H9 (cell line): Measurements from ENCODE around the gene ANO3. TPM values are rescaled to one million over a fixed set of nuclear protein-coding genes. Genes with fewer than 3 reads are reported as not detected.

ENCODE experiments used
- DNase-seq: peaks from one replicate; pipeline ENCODE4 v3.0.0-alpha.2; 2017
- H2AFZ ChIP-seq: one replicate; pipeline ENCODE4 v1.6.1; 2013; ENCODE audit warnings: mild to moderate bottlenecking, low read length, control low read depth, moderate library complexity
- H2AK5ac ChIP-seq: 2 replicates; pipeline ENCODE4 v1.6.1; 2013; ENCODE audit warnings: low read length, control low read depth, mixed read lengths; ENCODE audit not compliant: insufficient read length
- H2BK120ac ChIP-seq: one replicate; pipeline ENCODE4 v1.6.1; 2013; ENCODE audit warnings: low read depth, mild to moderate bottlenecking, low read length, control low read depth, inconsistent platforms; ENCODE audit not compliant: poor library complexity, severe bottlenecking
- H2BK12ac ChIP-seq: 2 replicates; pipeline ENCODE4 v1.6.1; 2013; ENCODE audit warnings: low read length, control low read depth, mixed read lengths, low read depth; ENCODE audit not compliant: insufficient read length
- H2BK15ac ChIP-seq: 2 replicates; pipeline ENCODE4 v1.6.1; 2013; ENCODE audit warnings: low read depth, low read length, control low read depth
- H2BK20ac ChIP-seq: one replicate; pipeline ENCODE4 v1.6.1; 2013; ENCODE audit warnings: low read depth, mild to moderate bottlenecking, low read length, control low read depth, inconsistent platforms; ENCODE audit not compliant: poor library complexity, severe bottlenecking
- H2BK5ac ChIP-seq: 2 replicates; pipeline ENCODE4 v1.6.1; 2013; ENCODE audit warnings: low read length, control low read depth, mixed read lengths; ENCODE audit not compliant: insufficient read length
- H3K14ac ChIP-seq: 2 replicates; pipeline ENCODE4 v1.6.1; 2013; ENCODE audit warnings: low read length, control low read depth; ENCODE audit not compliant: insufficient read depth
- H3K18ac ChIP-seq: 2 replicates; pipeline ENCODE4 v1.6.1; 2013; ENCODE audit warnings: low read depth, mild to moderate bottlenecking, mixed read lengths, low read length, control low read depth; ENCODE audit not compliant: insufficient read length
- H3K23ac ChIP-seq: 2 replicates; pipeline ENCODE4 v1.6.1; 2013; ENCODE audit warnings: low read length, control low read depth, mixed read lengths, low read depth; ENCODE audit not compliant: insufficient read length
- H3K23me2 ChIP-seq: 2 replicates; pipeline ENCODE4 v1.6.1; 2013; ENCODE audit warnings: low read depth, mild to moderate bottlenecking, mixed read lengths, low read length, control low read depth; ENCODE audit not compliant: insufficient read length, poor library complexity, severe bottlenecking
- H3K27ac ChIP-seq: 2 replicates; pipeline ENCODE4 v1.5.1; 2013; ENCODE audit warnings: low read length, control low read depth, mixed read lengths, low read depth; ENCODE audit not compliant: insufficient read length
- H3K27me3 ChIP-seq: 2 replicates; pipeline ENCODE4 v1.6.1; 2013; ENCODE audit warnings: low read length, control low read depth, inconsistent platforms; ENCODE audit not compliant: insufficient read depth
- H3K4ac ChIP-seq: 2 replicates; pipeline ENCODE4 v1.6.1; 2013; ENCODE audit warnings: low read depth, mild to moderate bottlenecking, control low read depth, inconsistent platforms, low read length, moderate library complexity
- H3K4me1 ChIP-seq: 2 replicates; pipeline ENCODE4 v1.6.1; 2013; ENCODE audit warnings: low read length, control low read depth, inconsistent platforms; ENCODE audit not compliant: insufficient read depth
- H3K4me2 ChIP-seq: 2 replicates; pipeline ENCODE4 v1.6.1; 2013; ENCODE audit warnings: low read length, control low read depth, mixed read lengths; ENCODE audit not compliant: insufficient read length, insufficient read depth
- H3K56ac ChIP-seq: 2 replicates; pipeline ENCODE4 v1.6.1; 2013; ENCODE audit warnings: low read depth, mild to moderate bottlenecking, mixed read lengths, low read length, control low read depth; ENCODE audit not compliant: insufficient read length
- H3K79me1 ChIP-seq: 2 replicates; pipeline ENCODE4 v1.6.1; 2013; ENCODE audit warnings: low read depth, mild to moderate bottlenecking, moderate library complexity, low read length, control low read depth, inconsistent platforms; ENCODE audit not compliant: insufficient read depth, poor library complexity, severe bottlenecking
- H3K79me2 ChIP-seq: 2 replicates; pipeline ENCODE4 v1.6.1; 2013; ENCODE audit warnings: low read length, control low read depth, inconsistent platforms; ENCODE audit not compliant: insufficient read depth
- H3K9ac ChIP-seq: 2 replicates; pipeline ENCODE4 v1.6.1; 2013; ENCODE audit warnings: low read length, control low read depth, mixed read lengths; ENCODE audit not compliant: insufficient read length; ENCODE audit errors: extremely low read depth
- H3K9me3 ChIP-seq: one replicate; pipeline ENCODE4 v1.6.1; 2013; ENCODE audit warnings: low read depth, low read length, inconsistent platforms; ENCODE audit not compliant: control insufficient read depth
- H3T11ph ChIP-seq: one replicate; pipeline ENCODE4 v1.6.1; 2013; ENCODE audit warnings: mild to moderate bottlenecking, low read length, control low read depth, inconsistent platforms
- H4K20me1 ChIP-seq: one replicate; pipeline ENCODE4 v1.6.1; 2013; ENCODE audit not compliant: control insufficient read depth, insufficient read length, insufficient read depth
- H4K5ac ChIP-seq: 2 replicates; pipeline ENCODE4 v1.6.1; 2013; ENCODE audit warnings: low read depth, mild to moderate bottlenecking, mixed read lengths, low read length, control low read depth; ENCODE audit not compliant: insufficient read length
- H4K8ac ChIP-seq: replicated peaks from 2 replicates; pipeline ENCODE4 v1.6.1; 2013; ENCODE audit warnings: low read length, control low read depth, mixed read lengths, low read depth; ENCODE audit not compliant: insufficient read length
- H4K91ac ChIP-seq: 2 replicates; pipeline ENCODE4 v1.6.1; 2013; ENCODE audit warnings: low read depth, mild to moderate bottlenecking, moderate library complexity, mixed read lengths, low read length, control low read depth; ENCODE audit not compliant: insufficient read length
- H3K27ac Mint-ChIP-seq, 3 experiments: 2 replicates in 2 of 3; 3 replicates in 1 of 3; pipeline ENCODE4 v1.8.0; 2020 to 2021; ENCODE audit warnings: mixed read lengths in 3 of 3, mild to moderate bottlenecking in 1 of 3, moderate library complexity in 1 of 3
- H3K27me3 Mint-ChIP-seq: 2 replicates; pipeline ENCODE4 v1.8.0; 2021; ENCODE audit warnings: low read depth, mild to moderate bottlenecking, moderate library complexity, mixed read lengths
- H3K36me3 Mint-ChIP-seq, 3 experiments: 2 replicates in 2 of 3; 3 replicates in 1 of 3; pipeline ENCODE4 v1.8.0; 2020 to 2021; ENCODE audit warnings: low read depth in 3 of 3, mixed read lengths in 3 of 3; ENCODE audit not compliant: insufficient read depth in 1 of 3
- H3K4me1 Mint-ChIP-seq, 2 experiments: 2 replicates each; pipeline ENCODE4 v1.8.0; 2020; ENCODE audit warnings: mixed read lengths in 2 of 2
- H3K4me3 Mint-ChIP-seq, 2 experiments: 2 replicates in 1 of 2; 3 replicates in 1 of 2; pipeline ENCODE4 v1.8.0; 2020 to 2021; ENCODE audit warnings: mild to moderate bottlenecking in 2 of 2, mixed read lengths in 2 of 2, moderate library complexity in 1 of 2
- H3K9me3 Mint-ChIP-seq, 2 experiments: 2 replicates in 1 of 2; 3 replicates in 1 of 2; pipeline ENCODE4 v1.8.0; 2020; ENCODE audit warnings: mild to moderate bottlenecking in 2 of 2, mixed read lengths in 2 of 2, moderate library complexity in 1 of 2
- WGBS: extraction: QIAGEN DNeasy Blood & Tissue Kit; methylation state at CpG from one replicate; pipeline ENCODE4 v1.1.7; 2013; ENCODE audit warnings: missing lambda C conversion rate, low lambda C conversion rate, mixed read lengths; ENCODE audit not compliant: insufficient read length; ENCODE audit errors: extremely low coverage; 5-methylcytosine and 5-hydroxymethylcytosine counted together
- total RNA-seq: library from RNA; stranded (reverse); gene quantifications from 2 replicates; pipeline ENCODE4 v1.2.1, GENCODE V29; 2021
- TF ChIP-seq, protein P1 (sequence below): fragments of 200-600 bp; sonication (generic); conservative IDR thresholded peaks from 3 replicates; pipeline ENCODE4 v1.8.0; 2021; ENCODE audit warnings: antibody characterized with exemption, mild to moderate bottlenecking

Gene ANO3
- total RNA-seq, 1 experiment from 2014 or later = not detected

DNA sequence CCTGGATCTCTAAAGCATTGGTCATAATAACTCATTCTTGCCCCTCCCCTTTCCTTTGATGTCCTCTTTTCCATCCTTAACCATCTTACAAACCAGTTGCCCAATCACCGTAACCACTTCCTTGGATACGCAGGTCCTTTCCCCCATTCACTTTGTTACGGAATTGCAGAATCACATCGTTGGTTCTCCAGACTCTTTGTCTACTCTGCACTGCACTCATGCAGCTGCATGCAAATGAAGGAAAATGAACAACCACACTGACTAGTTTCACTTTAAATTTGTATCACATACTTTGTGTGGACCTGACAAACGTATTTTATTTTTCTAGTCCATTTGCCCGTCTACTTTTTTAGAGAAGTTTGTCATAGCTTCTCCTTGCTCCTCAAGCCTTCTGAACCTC is 320.0 kb downstream of the ANO3 start:
- no peak overlapping the region for H3K4me3 Mint-ChIP-seq
- no peak overlapping the region for H4K5ac ChIP-seq
- H3K4me1 ChIP-seq = no peaks in the 10 kb centered on the region
- TF ChIP-seq, protein P1, sequence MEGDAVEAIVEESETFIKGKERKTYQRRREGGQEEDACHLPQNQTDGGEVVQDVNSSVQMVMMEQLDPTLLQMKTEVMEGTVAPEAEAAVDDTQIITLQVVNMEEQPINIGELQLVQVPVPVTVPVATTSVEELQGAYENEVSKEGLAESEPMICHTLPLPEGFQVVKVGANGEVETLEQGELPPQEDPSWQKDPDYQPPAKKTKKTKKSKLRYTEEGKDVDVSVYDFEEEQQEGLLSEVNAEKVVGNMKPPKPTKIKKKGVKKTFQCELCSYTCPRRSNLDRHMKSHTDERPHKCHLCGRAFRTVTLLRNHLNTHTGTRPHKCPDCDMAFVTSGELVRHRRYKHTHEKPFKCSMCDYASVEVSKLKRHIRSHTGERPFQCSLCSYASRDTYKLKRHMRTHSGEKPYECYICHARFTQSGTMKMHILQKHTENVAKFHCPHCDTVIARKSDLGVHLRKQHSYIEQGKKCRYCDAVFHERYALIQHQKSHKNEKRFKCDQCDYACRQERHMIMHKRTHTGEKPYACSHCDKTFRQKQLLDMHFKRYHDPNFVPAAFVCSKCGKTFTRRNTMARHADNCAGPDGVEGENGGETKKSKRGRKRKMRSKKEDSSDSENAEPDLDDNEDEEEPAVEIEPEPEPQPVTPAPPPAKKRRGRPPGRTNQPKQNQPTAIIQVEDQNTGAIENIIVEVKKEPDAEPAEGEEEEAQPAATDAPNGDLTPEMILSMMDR = no peak
- no peak overlapping the region for H3K27ac ChIP-seq
- H3K79me2 ChIP-seq = no peaks in the 10 kb centered on the region
- no peak overlapping the region for H3K14ac ChIP-seq
- H3K79me1 ChIP-seq = no peaks in the 10 kb centered on the region
- no peak overlapping the region for H3K4ac ChIP-seq
- no peak overlapping the region for H2AFZ ChIP-seq
- H4K8ac ChIP-seq = no peak overlapping the region
- H2BK120ac ChIP-seq = no peak overlapping the region
- H2BK20ac ChIP-seq = no peak overlapping the region
- H3K18ac ChIP-seq = no peak overlapping the region
- H4K91ac ChIP-seq = no peak overlapping the region
- no peak overlapping the region for H2BK5ac ChIP-seq
- DNase-seq = no peak
- no peaks in the 10 kb centered on the region for H3K27me3 ChIP-seq
- H3K9me3 Mint-ChIP-seq = no peaks in the 10 kb centered on the region; a peak in 1 of 5 replicates
- H3K4me1 Mint-ChIP-seq = peaks cover 0 to 6% of the 10 kb centered on the region in 2 experiments; a peak in 2 of 4 replicates
- no peak overlapping the region for H3K9ac ChIP-seq
- H2AK5ac ChIP-seq = no peak overlapping the region
- no peak overlapping the region for H2BK15ac ChIP-seq
- H3K36me3 Mint-ChIP-seq = no peaks in the 10 kb centered on the region
- no peaks in the 10 kb centered on the region for H3K9me3 ChIP-seq
- H3T11ph ChIP-seq = no peak overlapping the region
- peaks cover 9% of the 10 kb centered on the region for H3K27me3 Mint-ChIP-seq
- no peaks in the 10 kb centered on the region for H4K20me1 ChIP-seq
- no peak overlapping the region for H3K27ac Mint-ChIP-seq
- no peak overlapping the region for H3K56ac ChIP-seq
- no peak overlapping the region for H2BK12ac ChIP-seq
- H3K23me2 ChIP-seq = no peaks in the 10 kb centered on the region
- H3K23ac ChIP-seq = no peak overlapping the region
- H3K4me2 ChIP-seq = no peak overlapping the region
- WGBS = no CpG with 5 or more reads among the region's 6 CpGs
